GM13976 (cell line): Measurements from ENCODE around the gene TNNC1.

Source experiments
- DNase-seq: peaks from one replicate; pipeline ENCODE4 v3.0.0; 2012; ENCODE audit warnings: low spot score
- in situ Hi-C: fragments of 300-500 bp; cut with MboI; formaldehyde crosslinking; loops from one replicate; pipeline ENCODE4 v1.12.0; 2022; ENCODE audit warnings: low sequenced_read_pairs, mixed read lengths, inconsistent platforms; ENCODE audit not compliant: unreplicated experiment
- TF ChIP-seq, protein P1 (sequence below): IDR thresholded peaks from 2 replicates; pipeline ENCODE4 v1.5.1; 2012; ENCODE audit warnings: borderline replicate concordance, mild to moderate bottlenecking; ENCODE audit not compliant: insufficient read depth; ENCODE audit errors: extremely low read depth, missing control alignments, control extremely low read depth

The TNNC1 gene

DNA sequence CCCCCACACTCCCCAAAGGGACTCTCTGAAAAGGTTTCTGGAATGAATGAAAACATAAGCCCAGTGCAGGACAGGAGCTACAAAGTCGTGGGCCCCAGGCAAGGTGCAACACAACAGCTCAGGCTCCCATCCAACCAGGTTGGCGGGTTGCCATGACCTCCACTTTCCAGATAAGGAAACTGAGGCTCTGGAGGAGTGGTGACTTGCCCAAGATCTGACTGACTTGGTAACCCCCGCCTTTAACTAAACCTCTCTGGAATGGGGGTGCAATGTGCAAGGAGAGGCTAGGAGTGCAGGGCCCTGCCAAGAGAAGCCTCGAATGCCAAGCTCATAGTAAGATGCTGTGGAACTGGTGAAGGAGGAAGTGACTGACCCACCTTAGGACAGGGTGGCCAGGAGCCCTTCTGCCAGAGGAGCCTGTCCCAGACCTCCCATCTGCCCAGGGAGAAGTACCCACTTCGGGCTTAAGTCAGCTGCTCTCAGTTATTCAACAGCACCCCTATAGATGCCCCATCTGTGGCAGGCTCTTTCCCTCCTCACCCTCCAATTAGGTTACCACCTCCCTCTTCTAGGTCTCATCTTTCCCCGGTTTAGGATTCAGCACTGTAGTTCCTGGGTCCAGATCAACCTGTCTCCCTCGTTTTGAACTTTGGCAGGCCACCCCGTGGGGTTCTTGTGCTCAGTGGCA, 553 bp upstream of the TNNC1 start:
- in situ Hi-C loops, result no loop called here
- DNase-seq, result no peak
- TF ChIP-seq, protein P1, sequence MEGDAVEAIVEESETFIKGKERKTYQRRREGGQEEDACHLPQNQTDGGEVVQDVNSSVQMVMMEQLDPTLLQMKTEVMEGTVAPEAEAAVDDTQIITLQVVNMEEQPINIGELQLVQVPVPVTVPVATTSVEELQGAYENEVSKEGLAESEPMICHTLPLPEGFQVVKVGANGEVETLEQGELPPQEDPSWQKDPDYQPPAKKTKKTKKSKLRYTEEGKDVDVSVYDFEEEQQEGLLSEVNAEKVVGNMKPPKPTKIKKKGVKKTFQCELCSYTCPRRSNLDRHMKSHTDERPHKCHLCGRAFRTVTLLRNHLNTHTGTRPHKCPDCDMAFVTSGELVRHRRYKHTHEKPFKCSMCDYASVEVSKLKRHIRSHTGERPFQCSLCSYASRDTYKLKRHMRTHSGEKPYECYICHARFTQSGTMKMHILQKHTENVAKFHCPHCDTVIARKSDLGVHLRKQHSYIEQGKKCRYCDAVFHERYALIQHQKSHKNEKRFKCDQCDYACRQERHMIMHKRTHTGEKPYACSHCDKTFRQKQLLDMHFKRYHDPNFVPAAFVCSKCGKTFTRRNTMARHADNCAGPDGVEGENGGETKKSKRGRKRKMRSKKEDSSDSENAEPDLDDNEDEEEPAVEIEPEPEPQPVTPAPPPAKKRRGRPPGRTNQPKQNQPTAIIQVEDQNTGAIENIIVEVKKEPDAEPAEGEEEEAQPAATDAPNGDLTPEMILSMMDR, result no peak

DNA sequence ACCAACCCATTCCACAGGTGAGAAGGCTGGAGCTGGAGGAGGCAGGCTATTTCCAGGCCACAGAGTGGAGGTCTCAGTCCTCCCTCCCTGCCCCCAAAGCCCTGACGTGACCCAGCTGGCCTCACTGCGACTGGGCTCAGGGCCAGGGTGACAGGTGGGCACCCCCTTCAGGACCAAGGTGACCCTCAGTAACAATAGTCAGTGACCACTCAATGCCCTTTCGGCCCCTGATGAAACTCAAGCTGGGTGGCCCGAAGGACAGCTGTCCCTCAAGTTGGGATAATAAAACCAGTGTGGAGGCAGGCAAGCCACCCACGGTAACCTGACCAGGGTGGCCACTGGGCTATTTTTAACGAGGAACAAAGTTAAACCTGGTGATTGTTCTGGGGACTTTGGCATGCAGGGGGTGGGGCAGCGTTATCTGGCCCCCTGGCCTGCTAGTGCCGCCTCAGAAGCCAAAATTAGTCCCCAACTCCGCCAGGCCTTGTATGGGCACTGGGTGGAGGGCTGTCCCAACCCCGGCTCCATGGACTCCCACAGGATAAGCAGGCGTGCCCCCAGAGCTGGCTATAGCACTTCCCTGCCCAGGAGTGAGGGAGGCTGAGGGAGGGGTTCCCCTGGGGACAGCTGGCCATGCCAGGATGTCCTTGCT, 1.1 kb downstream of the TNNC1 start:
- TF ChIP-seq, protein P1, result no peak
- DNase-seq, result no peak
- in situ Hi-C loops, result no loop called here

DNA sequence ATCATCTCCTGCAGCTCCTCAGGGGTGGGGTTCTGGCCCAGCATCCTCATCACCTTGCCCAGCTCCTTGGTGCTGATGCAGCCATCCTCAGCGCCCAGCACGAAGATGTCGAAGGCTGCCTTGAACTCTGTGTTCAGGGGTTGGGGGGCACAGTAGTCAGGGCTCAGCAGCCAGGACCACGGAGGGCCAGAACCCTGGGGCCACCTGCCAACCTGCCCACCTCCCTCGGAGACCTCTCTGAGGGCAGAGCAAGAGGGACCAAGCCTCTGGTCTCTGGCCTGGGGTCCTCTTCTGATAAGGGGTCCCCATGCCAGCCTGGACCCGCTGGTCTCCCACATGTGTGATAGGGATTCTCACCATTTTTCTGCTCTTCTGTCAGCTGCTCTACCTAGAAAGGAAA, 1.7 kb downstream of the TNNC1 start:
- in situ Hi-C loops, result no loop called here

DNA sequence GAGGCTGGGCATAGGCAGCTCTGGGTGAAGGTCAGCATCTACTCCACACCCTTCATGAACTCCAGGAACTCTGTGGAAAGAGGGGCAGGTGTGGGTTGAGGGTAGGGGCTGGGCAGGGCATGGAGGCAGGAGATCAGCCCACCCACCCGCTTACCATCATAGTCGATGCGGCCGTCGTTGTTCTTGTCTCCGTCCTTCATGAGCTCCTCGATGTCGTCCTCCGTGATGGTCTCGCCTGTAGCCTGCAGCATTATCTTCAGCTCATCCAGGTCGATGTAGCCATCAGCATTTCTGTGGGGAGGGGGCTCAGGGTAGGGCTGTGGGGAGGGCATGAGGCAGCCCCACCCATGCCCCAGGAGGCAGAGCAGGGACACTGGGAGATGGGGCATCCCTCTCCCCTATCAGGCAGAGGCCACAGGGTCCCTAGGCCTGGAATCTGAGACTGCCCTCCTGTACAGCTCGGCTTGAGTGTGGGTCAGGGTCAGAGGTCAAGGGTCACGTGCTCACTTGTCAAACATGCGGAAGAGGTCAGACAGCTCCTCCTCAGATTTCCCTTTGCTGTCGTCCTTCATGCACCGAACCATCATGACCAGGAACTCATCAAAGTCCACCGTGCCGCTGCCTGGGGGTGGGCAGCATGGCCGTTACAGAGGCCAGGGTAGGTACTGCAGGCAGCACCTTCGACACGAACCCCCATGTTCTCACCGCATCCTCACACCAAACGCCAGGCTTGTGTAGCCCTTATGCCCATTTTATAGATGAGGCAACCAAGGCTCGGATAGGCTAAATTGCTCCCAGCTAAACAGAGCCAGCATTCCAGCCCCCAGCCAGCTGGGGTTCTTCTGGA, 2.4 kb downstream of the TNNC1 start:
- in situ Hi-C loops, result no loop called here
- no peak for DNase-seq
- TF ChIP-seq, protein P1, result no peak

More for the DNA sequence above, 1.7 kb downstream of the TNNC1 start:
- TF ChIP-seq, protein P1, result no peak
- no peak for DNase-seq

DNA sequence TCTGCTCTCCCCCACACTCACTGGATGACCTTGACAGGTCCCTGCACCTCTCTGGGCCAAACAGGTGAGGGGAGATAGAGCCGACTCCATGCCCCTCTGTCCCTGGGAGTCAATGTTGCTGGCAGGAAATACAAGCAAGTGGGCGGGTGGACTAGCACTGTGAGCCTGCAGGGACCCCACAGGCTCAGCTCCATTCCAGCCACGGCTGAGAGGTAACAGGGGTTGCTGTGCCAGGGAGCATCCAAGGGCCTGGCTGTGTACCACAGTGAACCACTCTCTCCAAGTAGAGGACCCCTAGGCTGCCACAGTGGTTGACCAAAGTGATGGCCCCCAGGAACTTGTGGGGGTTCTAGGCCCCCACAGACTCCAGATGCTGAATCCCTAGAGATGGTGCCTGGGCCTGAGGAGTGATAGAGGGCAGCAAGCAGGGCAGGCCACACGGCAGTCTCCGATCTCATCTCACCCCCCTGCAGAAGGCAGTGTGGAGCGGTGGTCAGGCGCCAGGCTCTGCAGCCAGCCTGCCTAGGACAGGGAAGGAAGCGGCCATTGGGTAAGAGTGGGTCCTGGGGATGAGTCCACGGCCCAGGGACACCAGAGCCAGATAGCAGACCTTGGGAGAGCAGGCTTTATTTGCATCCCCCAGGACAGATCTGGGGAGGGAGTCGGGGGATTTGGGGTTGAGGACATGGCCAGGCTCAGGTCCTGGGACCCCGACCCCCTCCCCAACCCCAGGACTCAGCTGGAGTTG, 3.2 kb downstream of the TNNC1 start:
- DNase-seq, result no peak
- TF ChIP-seq, protein P1, result no peak
- in situ Hi-C loops, result no loop called here

DNA sequence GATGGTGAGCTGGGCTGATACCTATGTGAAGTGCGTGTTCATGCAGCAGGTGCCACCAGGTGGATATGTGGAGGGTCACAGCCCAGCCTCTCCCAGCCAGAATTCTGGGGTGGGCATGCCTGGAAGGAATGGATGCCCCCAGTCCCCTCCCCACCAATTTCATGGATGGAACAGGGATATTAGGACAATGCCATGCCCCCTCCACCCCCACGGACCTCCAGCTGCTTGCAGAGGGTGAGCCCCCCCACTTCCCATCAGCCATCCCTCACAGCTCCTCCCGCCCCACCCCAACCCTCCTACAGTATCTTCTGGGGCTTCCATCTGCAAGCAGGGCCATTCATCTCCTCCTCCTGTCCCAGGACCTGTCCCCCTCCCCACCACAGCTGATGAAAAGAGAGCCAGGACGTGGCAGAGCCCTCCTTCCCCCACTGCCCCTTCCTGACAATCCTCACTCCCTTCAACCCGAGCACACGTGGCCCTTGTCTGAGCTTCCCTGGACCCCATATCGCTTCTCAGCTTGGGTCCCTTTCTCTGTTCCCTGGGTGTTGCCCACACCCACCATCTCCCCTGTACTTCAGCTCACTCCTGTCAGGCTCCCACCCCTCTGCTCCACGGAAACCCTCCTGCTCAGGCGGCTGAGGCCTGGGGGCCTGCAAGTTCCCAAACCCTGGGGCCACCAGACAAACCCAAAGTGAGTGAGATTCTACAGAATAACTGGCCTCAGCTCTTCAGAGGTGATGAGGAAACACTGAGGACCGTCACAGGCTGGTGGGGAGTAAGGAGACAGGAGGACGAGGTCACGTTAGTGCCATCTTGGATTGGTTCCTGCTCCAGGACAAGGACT, 6.1 kb downstream of the TNNC1 start:
- in situ Hi-C loops, result no loop called here
- no peak for DNase-seq
- TF ChIP-seq, protein P1, result no peak
